Esophagus squamous epithelium (tissue), 5 donors: ENCODE measurements around the gene GPR157. TPM values are rescaled to one million over a fixed set of nuclear protein-coding genes. Genes with fewer than 3 reads are reported as not detected.
"Not testable (repeated sequence)": the region's sequence is repeated elsewhere in the genome, so short reads cannot be mapped to it uniquely, and the experiment has no call there.

ENCODE experiments used
- DNase-seq: peaks from one replicate; lab custom pipeline; 2025; lab: John Stamatoyannopoulos, UW
- H3K27ac ChIP-seq, 4 donors: fragments of 200-600 bp; sonication (generic); one replicate each; pipeline ENCODE4 v1.5.1; 2016 to 2019; ENCODE audit warnings: mild to moderate bottlenecking in 1 of 4
- H3K27me3 ChIP-seq, 4 donors: fragments of 200-600 bp; sonication (generic); 1 replicate in 3 of 4; 2 replicates in 1 of 4; pipeline versions ENCODE4 v1.5.1 to v1.6.0; 2017 to 2021; ENCODE audit warnings: antibody characterized with exemption in 1 of 4
- H3K36me3 ChIP-seq, 3 donors: fragments of 200-600 bp; sonication (generic); one replicate each; pipeline ENCODE4 v1.5.1; 2016 to 2019
- H3K4me1 ChIP-seq, 3 donors: fragments of 200-600 bp; sonication (generic); one replicate each; pipeline ENCODE4 v1.5.1; 2017 to 2019
- H3K4me3 ChIP-seq, 4 donors: fragments of 200-600 bp; sonication (generic); 1 replicate in 3 of 4; 2 replicates in 1 of 4; pipeline ENCODE4 v1.5.1; 2016 to 2019; ENCODE audit warnings: mild to moderate bottlenecking in 2 of 4, moderate library complexity in 1 of 4
- H3K9me3 ChIP-seq, 3 donors: fragments of 200-600 bp; sonication (generic); one replicate each; pipeline ENCODE4 v1.5.1; 2016 to 2019
- POLR2A ChIP-seq, 4 donors: fragments of 450-650 bp; IDR thresholded peaks; one replicate each; pipeline ENCODE4 v1.6.1; 2017; ENCODE audit warnings: antibody characterized with exemption in 4 of 4, mild to moderate bottlenecking in 4 of 4, moderate library complexity in 3 of 4
- WGBS, 2 donors: methylation state at CpG; one replicate each; pipeline ENCODE4 v1.1.5; 2018; 5-methylcytosine and 5-hydroxymethylcytosine counted together
- intact Hi-C: fragments of 100-400 bp; cut with DNase I; formaldehyde crosslinking; loops from one replicate; pipeline ENCODE4 v1.15.0; 2022
- total RNA-seq, 4 donors: library from RNA; depleted of rRNA; stranded (reverse); fragments of >200 nt; gene quantifications; one replicate each; pipeline ENCODE4 v1.1.0, GENCODE V29; 2016
- TF ChIP-seq, protein P1 (sequence below), 6 experiments: fragments of 450-650 bp in 4 of 6; fragments of 200-600 bp in 2 of 6; sonication (generic) in 2 of 6; IDR thresholded peaks; one replicate each; pipeline ENCODE4 v1.5.1; 2016 to 2019; ENCODE audit warnings: antibody characterized with exemption in 6 of 6, mild to moderate bottlenecking in 4 of 6, moderate library complexity in 4 of 6
- donor health status: DM: yes; HTN: yes; CAD: no.

The GPR157 gene
- total RNA-seq, 4 donors from 2014 or later = 28.5 to 57.4 (median 30.2) TPM

DNA sequence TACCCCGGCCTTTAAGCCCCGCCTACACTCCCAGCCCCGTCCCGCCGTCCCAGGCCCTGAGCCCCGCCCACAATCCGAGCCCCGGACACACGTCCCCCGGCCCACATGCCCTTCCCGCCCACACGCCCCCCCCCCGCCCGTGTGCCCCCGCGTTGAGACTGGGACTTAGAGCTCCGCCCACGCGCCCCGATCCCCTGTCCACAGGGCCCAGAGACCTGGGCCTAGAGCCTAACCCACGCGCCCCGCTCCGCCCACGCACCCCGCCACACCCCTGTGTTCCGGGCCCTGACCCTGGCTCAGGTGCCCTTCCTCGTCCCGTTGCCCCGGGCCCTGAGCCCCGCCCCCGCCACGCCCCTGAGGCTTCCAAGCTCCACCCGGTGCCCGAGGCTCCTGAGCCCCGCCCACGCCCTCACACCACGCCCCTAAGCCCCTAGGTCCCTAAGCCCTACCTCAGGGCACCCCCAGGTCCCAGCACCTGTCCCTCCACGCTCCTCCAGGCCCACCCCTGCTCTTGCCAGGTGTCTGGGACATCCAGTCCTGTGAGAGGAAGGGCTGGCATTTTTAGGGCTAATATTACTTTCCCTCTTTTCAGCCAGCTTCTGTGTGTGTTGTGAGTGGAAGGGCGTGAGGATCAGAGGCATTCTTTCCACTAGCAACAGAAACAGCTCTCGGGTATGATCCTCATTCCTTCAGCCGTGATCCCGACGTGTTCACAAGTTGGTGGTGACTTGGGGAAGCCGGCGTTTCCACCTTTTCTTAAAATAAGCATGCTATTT is 552 bp upstream of the GPR157 start:
- peaks cover 11 to 57% (median 21%) of the 10 kb centered on the region in 3 donors for H3K4me1 ChIP-seq
- H3K9me3 ChIP-seq = no peaks in the 10 kb centered on the region
- 12 to 13% methylated on average over 8 of the region's 46 CpGs for WGBS, 2 donors
- TF ChIP-seq, protein P1, sequence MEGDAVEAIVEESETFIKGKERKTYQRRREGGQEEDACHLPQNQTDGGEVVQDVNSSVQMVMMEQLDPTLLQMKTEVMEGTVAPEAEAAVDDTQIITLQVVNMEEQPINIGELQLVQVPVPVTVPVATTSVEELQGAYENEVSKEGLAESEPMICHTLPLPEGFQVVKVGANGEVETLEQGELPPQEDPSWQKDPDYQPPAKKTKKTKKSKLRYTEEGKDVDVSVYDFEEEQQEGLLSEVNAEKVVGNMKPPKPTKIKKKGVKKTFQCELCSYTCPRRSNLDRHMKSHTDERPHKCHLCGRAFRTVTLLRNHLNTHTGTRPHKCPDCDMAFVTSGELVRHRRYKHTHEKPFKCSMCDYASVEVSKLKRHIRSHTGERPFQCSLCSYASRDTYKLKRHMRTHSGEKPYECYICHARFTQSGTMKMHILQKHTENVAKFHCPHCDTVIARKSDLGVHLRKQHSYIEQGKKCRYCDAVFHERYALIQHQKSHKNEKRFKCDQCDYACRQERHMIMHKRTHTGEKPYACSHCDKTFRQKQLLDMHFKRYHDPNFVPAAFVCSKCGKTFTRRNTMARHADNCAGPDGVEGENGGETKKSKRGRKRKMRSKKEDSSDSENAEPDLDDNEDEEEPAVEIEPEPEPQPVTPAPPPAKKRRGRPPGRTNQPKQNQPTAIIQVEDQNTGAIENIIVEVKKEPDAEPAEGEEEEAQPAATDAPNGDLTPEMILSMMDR (IDR thresholded peaks at IDR 0.05) = no peak
- no peak for TF ChIP-seq POLR2A (IDR thresholded peaks at IDR 0.05)
- no peaks in the 10 kb centered on the region for H3K27me3 ChIP-seq
- DNase-seq = peak; percentile 49
- intact Hi-C loops = no loop called here
- H3K27ac ChIP-seq = peak overlapping the region; percentile 89 to 97 (median 96)
- no peaks in the 10 kb centered on the region for H3K36me3 ChIP-seq
- H3K4me3 ChIP-seq = peak overlapping the region; percentile 64 to 98 (median 82)

DNA sequence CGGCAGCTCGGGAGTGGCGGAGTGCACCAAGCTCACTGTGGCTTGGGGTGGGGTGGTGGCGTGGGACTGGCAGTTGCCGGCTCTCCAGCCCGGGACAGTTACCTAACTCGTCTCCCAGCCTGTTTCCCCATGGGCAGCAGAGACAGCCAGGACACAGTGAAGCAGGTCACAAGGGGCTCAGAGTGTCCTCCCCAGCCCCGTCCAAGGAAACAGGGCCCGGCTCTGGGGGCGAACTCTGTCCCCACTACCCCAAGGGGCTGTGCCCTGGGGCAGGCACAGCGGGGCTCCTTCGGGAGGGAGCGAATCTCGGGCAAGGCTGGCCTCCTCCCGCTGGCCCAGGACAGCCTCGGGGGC is 759 bp downstream of the GPR157 start:
- no peaks in the 10 kb centered on the region for H3K9me3 ChIP-seq
- H3K4me3 ChIP-seq = peak overlapping the region; percentile 64 to 98 (median 82)
- H3K27ac ChIP-seq = peak overlapping the region; percentile 89 to 97 (median 96)
- H3K27me3 ChIP-seq = no peaks in the 10 kb centered on the region
- intact Hi-C loops = no loop called here
- no peaks in the 10 kb centered on the region for H3K36me3 ChIP-seq
- H3K4me1 ChIP-seq = peaks cover 15 to 63% (median 24%) of the 10 kb centered on the region in 3 donors
- 14% methylated on average over 11 of the region's 16 CpGs; no CpG with 5 or more reads in 1 of the 2 donors for WGBS, 2 donors
- DNase-seq = no peak
- TF ChIP-seq, protein P1 (IDR thresholded peaks at IDR 0.05) = no peak
- no peak for TF ChIP-seq POLR2A (IDR thresholded peaks at IDR 0.05)

DNA sequence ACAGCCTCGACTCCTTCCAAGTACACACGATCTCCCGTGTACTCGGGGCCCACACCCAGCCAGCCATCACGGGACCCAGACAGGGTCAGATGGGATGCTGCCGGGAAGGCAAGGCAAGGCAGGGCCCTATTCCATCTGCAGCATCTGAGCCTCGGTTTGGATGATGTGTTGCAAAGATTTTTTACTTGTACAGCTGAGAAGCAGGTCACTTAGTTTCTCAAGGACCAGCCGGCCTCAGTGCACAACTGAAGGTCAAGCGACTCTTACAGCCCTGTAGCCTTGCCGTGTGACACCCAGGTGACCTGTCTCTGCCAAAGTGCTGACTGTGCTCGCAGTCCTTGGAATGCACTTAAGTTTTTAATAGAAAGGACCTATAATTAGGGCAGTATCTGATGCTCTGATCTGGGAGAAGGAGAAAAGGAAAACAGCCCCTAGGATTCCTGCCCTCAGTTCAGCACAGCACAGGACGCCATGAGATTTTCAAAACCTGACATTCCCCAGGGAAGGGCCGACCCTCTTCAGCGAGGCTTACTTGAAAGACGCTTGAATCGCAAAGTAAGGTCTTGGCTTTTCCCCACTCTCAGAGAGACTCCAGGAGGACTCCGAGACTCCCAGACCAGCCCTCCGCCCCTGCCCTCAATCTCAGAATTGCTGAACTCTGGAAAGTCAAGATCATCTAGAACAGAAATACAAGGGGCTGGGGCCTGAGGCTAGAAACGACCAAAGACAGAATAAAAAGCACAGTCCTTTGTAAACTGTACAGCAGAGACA is 1.3 kb downstream of the GPR157 start:
- peak overlapping the region; percentile 64 to 98 (median 82) for H3K4me3 ChIP-seq
- intact Hi-C loops = no loop called here
- peak overlapping the region; percentile 89 to 97 (median 96) for H3K27ac ChIP-seq
- DNase-seq = no peak
- TF ChIP-seq, protein P1 (IDR thresholded peaks at IDR 0.05) = no peak
- no peak for TF ChIP-seq POLR2A (IDR thresholded peaks at IDR 0.05)
- no peaks in the 10 kb centered on the region for H3K27me3 ChIP-seq
- H3K9me3 ChIP-seq = no peaks in the 10 kb centered on the region
- peaks cover 15 to 67% (median 25%) of the 10 kb centered on the region in 3 donors for H3K4me1 ChIP-seq
- WGBS, 2 donors = 37 to 52% methylated on average over 13 to 19 of the region's 19 CpGs
- H3K36me3 ChIP-seq = no peaks in the 10 kb centered on the region

DNA sequence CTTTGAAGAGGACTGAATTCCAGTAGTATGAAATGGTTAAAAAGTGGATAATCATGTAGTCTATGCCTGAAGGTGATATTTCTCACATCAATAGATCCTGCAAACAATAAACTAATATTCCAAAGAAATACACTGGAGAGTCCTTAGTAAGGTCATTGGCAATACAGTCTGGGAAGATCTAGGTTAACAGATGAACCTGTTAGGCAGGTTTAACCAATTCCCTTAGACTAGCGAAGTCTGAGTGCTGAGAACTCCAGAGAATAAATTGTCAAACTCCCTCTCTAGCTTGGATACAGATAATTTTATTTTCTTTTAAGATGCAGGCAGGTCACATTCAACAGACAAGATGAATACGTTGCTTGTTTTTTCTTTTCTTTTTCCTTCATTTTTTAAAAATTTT is 2.4 kb downstream of the GPR157 start:
- DNase-seq = no peak

DNA sequence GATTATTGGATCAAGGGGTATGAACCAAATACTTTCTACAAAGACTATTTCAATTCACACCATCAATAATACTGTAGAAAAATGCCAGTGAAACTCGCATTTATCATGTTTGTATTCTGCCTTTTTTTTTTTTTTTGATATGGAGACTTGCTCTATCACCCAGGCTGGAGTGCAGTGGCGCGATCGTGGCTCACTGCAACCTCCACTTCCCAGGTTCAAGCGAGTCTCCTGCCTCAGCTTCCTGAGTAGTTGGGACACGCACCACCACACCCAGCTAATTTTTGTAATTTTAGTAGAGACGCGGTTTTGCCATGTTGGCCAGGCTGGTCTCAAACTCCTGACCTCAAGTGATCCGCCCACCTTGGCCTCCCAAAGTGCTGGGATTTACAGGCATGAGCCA is 3.1 kb downstream of the GPR157 start:
- intact Hi-C loops, H3K27me3 ChIP-seq, DNase-seq: not testable (repeated sequence)

More for the DNA sequence above, 2.4 kb downstream of the GPR157 start:
- Histone ChIP-seq H3K4me1 (peaks cover 15 to 78% (median 27%) of the 10 kb centered on the region in 3 donors), H3K4me3 (peak overlapping the region in 3 of 4 donors; percentile 64 to 98 (median 82)), H3K27ac (peak overlapping the region; percentile 9 to 97 (median 92)), H3K36me3 (peaks cover 0 to 7% (median 0%) of the 10 kb centered on the region in 3 donors), H3K27me3 (no peaks in the 10 kb centered on the region), H3K9me3 (no peaks in the 10 kb centered on the region)
- TF ChIP-seq, protein P1 (IDR thresholded peaks at IDR 0.05) = no peak
- no peak for TF ChIP-seq POLR2A (IDR thresholded peaks at IDR 0.05)
- intact Hi-C loops = no loop called here
- WGBS, 2 donors = 45 to 58% methylated on average over 2 of the region's 2 CpGs

More for the DNA sequence above, 3.1 kb downstream of the GPR157 start:
- not testable (repeated sequence) for H3K9me3 ChIP-seq
- WGBS, 2 donors = 43 to 68% methylated on average over 9 of the region's 9 CpGs
- H3K36me3 ChIP-seq = peaks cover 0 to 14% (median 0%) of the 10 kb centered on the region in 3 donors
- peak overlapping the region; percentile 9 to 97 (median 79) for H3K27ac ChIP-seq
- H3K4me3 ChIP-seq = peak overlapping the region in 2 of 4 donors; percentile 82 to 98
- peaks cover 15 to 85% (median 27%) of the 10 kb centered on the region in 3 donors for H3K4me1 ChIP-seq
